ENCODE measurements around the gene SLC38A10. TPM values are rescaled to one million over a fixed set of nuclear protein-coding genes. Genes with fewer than 3 reads are reported as not detected.

SLC38A10 gene
- total RNA-seq, 1 experiment from 2014 or later, result 43.8 TPM

GRCh38 chr17:81203136-81203535, 92.0 kb downstream of the SLC38A10 start:
- Mint-ChIP-seq H3K27me3 (ENCODE audit: low read depth) (no peaks in the 10 kb centered on the region), H3K9me3 (no peaks in the 10 kb centered on the region), H3K27ac (no peak overlapping the region), H3K4me1 (peaks cover 3% of the 10 kb centered on the region in 2 experiments; a peak in 2 of 4 replicates), H3K36me3 (ENCODE audit: insufficient read depth in 1 of 3, low read depth in 3 of 3) (peaks cover 0 to 42% (median 19%) of the 10 kb centered on the region in 3 experiments; a peak in 5 of 7 replicates), H3K4me3 (no peak overlapping the region)
- no peaks in the 10 kb centered on the region for H3K79me1 ChIP-seq (ENCODE audit: insufficient read depth, low read depth, low read length, poor library complexity, severe bottlenecking)
- no peak overlapping the region for H2BK20ac ChIP-seq (ENCODE audit: low read depth, low read length, poor library complexity, severe bottlenecking)
- WGBS (ENCODE audit: extremely low coverage, insufficient read length, low lambda C conversion rate), result no CpG with 5 or more reads among the region's 20 CpGs
- H2AK5ac ChIP-seq (ENCODE audit: insufficient read length, low read length), result no peak overlapping the region
- no peak overlapping the region for H4K5ac ChIP-seq (ENCODE audit: insufficient read length, low read depth, low read length)
- no peak overlapping the region for H3K27ac ChIP-seq (ENCODE audit: insufficient read length, low read depth, low read length)
- no peak overlapping the region for H3K4ac ChIP-seq (ENCODE audit: low read depth, low read length)
- no peak for DNase-seq
- H3K14ac ChIP-seq (ENCODE audit: insufficient read depth, low read length), result no peak overlapping the region
- no peak overlapping the region for H3K56ac ChIP-seq (ENCODE audit: insufficient read length, low read depth, low read length)
- no peak overlapping the region for H4K8ac ChIP-seq (replicated peaks; ENCODE audit: insufficient read length, low read depth, low read length)
- H2BK120ac ChIP-seq (ENCODE audit: low read depth, low read length, poor library complexity, severe bottlenecking), result no peak overlapping the region
- H2BK15ac ChIP-seq (ENCODE audit: low read depth, low read length), result no peak overlapping the region
- H3K9me3 ChIP-seq (ENCODE audit: control insufficient read depth, low read depth, low read length), result no peaks in the 10 kb centered on the region
- H2AFZ ChIP-seq (ENCODE audit: low read length), result no peak overlapping the region
- no peak overlapping the region for H3K18ac ChIP-seq (ENCODE audit: insufficient read length, low read depth, low read length)
- H3K27me3 ChIP-seq (ENCODE audit: insufficient read depth, low read length), result no peaks in the 10 kb centered on the region
- H2BK12ac ChIP-seq (ENCODE audit: insufficient read length, low read depth, low read length), result no peak overlapping the region
- H2BK5ac ChIP-seq (ENCODE audit: insufficient read length, low read length), result no peak overlapping the region
- H3K79me2 ChIP-seq (ENCODE audit: insufficient read depth, low read length), result no peaks in the 10 kb centered on the region
- H3K4me2 ChIP-seq (ENCODE audit: insufficient read depth, insufficient read length, low read length), result no peak overlapping the region
- H3K4me1 ChIP-seq (ENCODE audit: insufficient read depth, low read length), result no peaks in the 10 kb centered on the region
- H3T11ph ChIP-seq (ENCODE audit: low read length), result no peak overlapping the region
- no peak overlapping the region for H4K91ac ChIP-seq (ENCODE audit: insufficient read length, low read depth, low read length)
- H3K23ac ChIP-seq (ENCODE audit: insufficient read length, low read depth, low read length), result no peak overlapping the region
- H3K23me2 ChIP-seq (ENCODE audit: insufficient read length, low read depth, low read length, poor library complexity, severe bottlenecking), result no peaks in the 10 kb centered on the region
- no peak overlapping the region for H3K9ac ChIP-seq (ENCODE audit: extremely low read depth, insufficient read length, low read length)
- TF ChIP-seq CTCF (conservative IDR thresholded peaks at IDR 0.05), result no peak
- H4K20me1 ChIP-seq (ENCODE audit: control insufficient read depth, insufficient read depth, insufficient read length), result no peaks in the 10 kb centered on the region

Measured in H9 (cell line).